ENCODE data around the gene TYW1B.
"Not testable (repeated sequence)": the region's sequence is repeated elsewhere in the genome, so short reads cannot be mapped to it uniquely, and the experiment has no call there.

- not testable (repeated sequence) for TF ChIP-seq CTCF, POLR2A (IDR thresholded peaks at IDR 0.05)
Measured at GRCh38 chr7:72554401-72554800, 273.6 kb downstream of the TYW1B start.
